ENCODE results near the gene RAD51.

RAD51 gene

DNA sequence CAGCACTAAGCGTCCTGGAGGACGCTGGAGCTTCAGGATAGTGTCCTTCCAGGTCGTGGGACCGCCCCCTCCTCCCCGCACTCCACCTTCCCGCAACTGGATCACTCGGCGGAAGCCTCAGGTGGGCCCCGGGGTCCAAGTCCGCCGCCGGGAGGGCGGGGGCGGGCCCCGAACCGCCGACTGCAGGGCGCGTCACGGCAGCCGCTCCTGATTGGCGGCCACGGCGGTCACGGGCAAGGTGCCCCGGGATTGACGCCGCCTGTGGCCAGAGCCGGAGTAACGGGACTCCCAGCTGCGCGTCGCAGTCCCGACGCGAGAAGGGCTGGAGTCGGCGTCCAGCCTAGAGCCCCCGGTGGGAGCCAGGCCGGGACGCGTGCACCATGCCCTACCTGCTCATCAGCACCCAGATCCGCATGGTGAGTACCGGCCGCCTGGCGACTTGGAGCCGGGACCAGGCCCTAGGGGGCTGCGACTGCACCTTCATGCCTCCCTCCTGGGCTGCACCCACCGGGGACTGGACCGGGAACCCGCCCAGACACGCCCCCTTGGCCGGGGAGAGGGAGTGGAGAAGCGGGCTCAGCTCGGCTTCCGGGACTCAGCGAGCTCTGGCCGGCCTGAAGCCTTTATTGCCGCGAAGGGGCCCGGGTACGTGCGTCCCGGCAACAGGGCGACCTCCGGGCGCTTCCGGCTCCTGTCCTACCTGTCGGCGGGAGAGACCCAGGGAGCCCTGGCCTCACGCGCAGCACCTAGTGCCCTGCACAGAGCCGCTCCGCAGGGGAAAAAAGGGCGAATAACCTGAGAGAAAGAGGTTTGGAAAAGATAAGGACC, 69.0 kb downstream of the RAD51 start, which contains the start of gene GCHFR:
GCHFR (plus strand) TSS at position 268 of the 828 bp plus-strand sequence; CDS start at position 381, 113 bp downstream.
- DNase-seq = peak; percentile 49

DNA sequence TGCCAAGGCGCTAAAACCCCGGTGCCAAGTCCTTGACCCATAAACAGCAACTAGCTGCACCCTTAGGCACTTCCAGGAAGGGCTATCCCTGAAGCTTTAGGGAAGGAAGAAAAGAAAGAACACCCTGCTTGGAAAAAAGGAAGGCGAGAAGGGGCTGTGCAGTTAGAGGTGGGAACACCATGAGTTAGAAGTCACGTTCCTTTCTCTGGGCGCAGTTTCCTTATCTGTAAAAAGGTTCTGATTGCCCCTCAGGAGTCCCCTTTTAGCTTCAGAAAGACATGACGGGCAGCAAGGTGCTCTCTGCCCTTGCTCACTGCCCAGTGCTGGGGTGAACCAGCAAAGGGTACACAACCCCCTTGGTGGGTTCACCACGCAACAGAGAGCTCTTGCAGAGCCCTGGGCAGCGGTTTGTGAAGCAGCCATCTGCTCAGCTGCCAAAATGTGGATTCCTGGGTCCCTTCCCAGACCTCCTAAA, 69.7 kb downstream of the RAD51 start:
- DNase-seq = no peak

DNA sequence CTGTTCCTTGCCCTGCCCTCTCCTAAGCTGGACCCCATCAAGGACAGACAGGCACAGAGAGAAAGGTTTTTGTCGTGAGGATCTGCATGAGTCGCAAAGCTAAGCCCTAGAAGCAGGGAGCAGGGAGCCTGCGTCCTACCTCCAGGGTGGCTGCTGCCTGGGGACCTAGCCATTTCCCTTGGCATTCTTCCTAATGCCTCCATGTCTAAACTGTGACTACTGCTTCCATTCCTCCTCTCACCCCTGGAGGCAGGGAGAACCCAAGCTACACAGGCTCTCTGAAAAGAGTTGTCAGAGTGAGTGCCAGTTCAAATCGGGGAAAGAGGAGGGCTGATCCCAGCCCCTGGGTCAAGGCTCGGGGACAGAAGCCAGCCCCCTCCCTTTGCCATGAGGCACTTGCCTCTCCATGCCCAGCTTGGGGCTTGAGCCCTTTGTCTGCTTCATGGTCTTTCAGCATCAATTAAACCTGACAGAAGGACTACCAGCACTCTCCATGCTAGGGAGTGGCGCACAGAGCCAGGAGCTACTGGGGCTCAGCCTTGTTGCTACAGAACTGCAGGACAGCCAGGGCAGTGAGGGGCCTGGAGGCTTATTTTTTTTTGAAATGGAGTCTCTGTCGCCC, 71.3 kb downstream of the RAD51 start:
- DNase-seq = no peak

DNA sequence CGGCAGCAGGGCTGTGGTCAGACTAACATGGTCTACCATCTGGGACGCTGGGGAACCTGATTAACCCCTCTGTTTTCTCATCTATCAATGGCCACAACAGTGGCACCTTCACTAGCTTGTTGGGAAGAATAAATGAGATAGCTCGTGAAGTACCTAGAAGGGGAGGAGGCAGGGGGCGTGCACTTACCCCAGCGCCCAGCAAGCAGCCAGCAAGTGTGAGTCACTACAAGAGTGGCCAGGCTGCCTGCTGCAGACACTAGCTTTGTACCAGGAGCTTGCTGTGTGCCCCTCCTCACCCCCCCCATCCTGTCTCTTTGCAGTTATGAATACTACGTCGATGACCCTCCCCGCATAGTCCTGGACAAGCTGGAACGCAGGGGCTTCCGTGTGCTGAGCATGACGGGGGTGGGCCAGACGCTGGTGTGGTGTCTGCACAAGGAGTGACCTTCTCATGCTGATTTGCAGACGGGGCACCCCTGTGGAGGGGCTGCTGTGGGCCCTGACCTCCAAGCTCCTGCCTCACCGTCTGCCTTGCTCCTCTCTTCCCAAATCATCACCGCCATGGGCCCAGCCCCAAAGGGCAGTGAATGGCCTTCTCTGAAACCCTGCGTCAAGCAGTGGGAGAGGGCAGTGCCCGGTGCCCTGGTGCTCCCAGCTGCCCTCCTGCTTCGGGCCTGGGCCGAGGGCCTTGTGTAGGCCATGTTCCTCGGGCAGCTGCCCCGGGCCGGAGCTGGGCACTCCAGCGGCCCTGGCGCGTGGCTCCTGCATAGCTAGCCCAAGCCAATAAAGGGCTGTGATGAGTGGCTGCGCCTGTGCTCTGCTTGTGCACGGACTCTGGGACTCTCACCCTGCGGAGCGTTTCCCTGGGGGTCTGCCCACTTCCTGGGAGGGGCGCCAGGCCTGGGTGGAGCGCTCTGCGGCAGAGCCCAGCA, 72.2 kb downstream of the RAD51 start:
- DNase-seq = no peak

DNA sequence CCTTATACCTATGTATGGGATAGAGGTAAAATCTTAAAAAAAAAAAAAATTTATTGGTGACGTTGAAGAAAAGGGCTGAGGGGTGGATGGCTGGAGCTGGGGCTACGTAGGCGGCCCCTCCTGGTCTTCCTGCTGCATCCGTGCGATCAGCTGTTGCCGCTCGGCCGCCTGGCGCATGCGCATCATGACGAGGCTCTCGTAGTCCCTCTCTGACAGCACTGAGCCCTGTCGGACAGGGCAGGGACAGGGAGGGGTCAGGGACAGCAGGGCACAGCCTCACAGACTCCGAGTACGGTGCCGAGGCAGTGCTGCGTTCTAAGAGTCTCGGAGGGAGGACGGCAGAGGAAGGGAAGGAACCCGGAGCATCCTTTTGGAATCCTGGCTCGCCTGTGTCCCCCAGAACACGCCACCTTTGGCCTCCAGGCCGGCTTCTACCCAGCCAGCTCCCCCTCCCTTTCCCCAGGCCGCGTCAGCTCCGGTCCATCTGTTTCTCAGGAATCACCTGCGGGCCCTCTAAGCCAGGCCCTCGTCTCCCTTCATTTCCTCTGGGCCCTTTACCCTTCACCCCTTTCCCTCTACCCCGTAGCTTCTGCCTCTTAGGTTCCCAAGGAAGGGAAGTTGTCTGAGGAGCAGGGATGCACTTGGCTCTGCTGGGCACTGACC, 73.0 kb downstream of the RAD51 start:
- no peak for DNase-seq

DNA sequence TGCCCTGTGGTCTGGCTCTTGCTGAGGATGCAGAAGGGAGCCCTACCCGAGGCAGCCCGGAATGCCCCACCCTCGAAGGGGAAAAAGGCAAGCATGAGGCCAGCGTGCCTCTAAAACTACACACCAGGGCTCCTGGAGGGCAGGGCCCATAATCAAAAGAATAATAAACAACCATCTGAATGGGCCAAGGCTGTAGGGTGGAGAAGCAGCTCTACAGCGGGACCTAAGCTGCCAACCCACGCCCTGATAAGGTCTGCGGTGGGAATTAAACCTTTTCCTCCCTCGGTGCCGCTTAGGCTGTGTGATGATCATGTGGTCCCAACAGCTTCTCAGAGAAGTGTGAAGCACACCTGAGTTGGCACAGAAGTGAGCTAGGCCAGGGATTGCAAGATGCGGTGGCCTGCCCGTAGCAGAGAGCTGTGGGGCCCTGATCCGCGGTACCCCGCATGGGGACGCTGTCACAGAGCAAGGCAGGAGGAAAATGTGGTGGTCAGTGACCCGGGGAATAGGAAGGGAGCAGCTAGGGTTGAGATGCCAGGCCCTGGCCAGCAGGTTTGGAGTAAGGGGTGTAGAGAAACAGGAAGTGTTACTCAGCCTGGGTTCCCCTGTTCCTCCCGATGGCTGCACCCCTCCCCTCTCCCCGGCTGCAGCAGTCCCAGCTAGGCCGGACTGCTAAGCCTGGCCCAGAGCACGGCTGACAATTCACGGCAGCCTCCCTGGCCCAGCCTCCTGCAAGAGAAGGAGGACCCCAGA, 73.7 kb downstream of the RAD51 start:
- DNase-seq = no peak

DNA sequence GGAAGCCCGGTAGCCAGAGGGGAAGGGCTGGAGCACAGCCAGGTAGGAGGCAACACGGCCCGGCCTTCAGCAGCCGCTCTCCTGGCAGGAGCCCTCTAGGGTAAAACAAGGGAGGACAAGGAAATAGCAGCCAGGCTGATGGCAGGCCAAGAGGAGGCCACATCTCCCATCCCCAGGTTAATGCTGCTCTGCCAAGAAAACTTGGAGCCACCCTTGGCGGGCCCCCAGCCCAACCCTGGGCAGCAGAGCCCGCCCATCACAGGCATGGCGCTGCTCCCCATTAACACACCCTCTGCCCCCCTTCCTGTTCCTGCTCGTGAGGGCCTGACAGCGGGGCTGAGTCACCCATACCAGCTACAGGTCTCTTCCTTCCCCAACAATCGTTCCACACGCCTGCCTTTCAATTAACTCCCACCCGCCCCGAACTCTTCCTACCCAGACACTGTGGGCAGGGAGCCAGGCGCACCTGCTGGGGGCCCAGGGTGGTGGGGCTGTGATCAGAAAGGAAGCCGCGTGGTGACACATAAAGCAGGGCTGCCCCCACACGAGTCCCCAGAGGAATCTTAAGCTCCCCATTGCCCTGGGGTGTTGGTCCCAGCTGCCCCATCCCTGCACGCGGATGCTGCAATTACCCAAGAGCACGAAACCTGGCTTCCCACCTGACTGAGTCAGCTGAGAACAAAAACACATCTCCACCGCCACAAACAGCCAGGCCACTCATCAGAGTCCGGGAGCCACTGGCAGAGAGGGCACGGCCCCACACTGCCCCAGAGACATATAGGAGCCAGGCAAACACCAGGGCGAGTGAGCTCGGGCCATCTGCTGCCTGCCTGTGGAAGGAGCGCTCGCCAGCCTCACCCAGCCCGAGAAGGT, 74.5 kb downstream of the RAD51 start, which contains the start of gene C15orf62:
C15orf62 (plus strand) TSS at position 707 of the 873 bp plus-strand sequence. CDS start 516 bp downstream, outside the sequence.
- peak; percentile 41 for DNase-seq

DNA sequence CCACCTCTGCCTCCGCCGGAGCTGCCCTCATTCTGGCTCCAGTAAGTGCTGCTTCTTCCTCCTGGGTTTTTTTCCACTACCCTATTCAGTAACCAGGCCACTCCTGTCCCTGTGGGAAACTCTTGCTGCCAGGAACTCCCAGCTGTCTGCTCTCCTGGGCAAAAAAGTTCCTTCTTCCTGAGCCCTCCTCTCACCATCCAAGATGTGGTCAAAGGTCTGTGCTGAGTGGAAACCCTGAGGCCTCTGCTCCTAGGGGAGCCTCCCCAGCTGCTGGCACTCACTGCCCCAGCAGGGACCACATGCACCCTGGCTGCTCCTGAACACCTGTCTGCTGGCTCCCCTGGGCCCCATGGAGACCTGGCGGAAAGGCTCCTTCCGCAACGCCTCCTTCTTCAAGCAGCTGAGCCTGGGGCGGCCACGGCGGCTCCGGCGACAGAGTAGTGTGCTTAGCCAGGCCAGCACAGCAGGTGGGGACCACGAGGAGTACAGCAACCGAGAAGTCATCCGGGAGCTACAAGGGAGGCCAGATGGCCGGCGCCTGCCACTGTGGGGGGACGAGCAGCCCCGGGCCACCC, 75.3 kb downstream of the RAD51 start:
- DNase-seq = no peak

DNA sequence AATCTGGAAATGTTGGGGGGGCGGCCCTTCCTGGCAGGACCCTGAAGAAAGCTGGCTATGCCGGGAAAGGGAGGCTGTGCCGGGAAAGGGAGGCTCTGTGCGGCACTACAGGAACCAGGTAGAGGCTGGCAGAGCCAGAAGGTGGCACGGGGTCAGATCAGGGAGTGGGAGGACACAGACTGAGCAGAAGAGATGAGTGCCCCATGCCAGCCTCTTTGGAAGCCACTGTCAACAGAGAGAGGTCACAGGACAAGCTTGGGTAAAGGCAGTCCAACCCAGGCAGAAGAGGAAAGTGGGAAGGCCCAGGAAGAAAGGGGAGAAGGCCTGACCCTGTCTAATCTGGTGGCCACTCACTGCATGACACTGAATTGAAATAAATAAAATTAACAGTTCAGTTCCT, 76.3 kb downstream of the RAD51 start:
- no peak for DNase-seq

DNA sequence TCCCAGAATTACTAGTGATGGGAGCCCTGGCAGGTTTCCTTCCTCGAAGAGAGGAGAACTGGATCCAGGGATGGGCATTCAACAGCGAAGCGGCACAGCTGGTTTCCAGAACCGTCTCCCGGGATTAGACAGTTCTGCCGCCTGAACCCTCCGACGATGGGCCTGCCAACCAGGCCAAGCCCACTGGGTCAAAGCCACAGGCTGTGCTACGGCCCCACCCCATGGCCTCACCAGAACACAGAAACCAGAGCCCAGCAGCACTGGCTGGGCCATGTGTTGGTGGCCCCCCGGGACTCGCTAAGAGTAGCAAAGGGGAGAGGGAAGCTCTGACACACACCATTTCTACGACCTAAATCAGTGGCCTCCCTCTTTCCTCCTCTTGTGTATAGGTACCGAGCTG, 77.0 kb downstream of the RAD51 start:
- no peak for DNase-seq

DNA sequence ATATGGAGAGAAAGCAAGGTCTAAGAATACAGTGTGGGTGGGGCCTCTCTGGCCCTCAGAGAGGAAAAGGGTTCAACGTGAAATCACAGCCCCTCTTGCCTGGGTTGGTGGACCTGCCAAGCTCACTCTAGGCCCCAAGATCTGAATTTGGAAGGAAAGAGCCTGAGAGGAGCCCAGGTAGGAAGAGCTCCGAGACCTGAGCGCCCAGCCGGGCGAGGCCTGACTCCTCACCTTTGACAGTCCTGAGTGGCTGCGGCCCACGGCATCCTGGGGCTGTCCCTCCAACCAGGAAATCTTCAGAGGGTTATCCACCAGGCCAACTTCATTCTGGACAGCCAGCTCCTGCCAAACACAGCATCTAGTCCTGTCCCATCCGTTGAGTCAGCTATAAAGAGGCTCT, 78.5 kb downstream of the RAD51 start:
- no peak for DNase-seq

DNA sequence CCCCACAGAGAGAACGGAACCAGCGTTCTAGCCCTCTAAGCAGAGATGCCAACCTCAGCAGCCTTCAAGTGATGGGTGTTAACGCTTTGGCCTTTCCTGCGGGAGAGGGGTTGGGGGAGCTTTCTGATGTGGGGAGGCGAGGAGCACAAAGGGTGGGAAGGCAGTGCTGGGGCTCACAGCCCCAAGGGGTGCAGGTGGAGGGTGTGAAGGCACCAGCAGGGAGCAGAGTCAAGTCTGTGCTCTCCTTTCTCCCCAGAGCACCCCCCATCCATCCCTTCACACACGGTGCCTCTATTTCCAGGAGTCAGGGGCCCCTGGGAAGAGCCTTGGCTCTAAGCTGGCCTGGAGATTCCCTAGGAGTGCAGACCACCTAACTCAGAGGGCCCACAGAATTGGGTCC, 78.9 kb downstream of the RAD51 start:
- DNase-seq = no peak

DNA sequence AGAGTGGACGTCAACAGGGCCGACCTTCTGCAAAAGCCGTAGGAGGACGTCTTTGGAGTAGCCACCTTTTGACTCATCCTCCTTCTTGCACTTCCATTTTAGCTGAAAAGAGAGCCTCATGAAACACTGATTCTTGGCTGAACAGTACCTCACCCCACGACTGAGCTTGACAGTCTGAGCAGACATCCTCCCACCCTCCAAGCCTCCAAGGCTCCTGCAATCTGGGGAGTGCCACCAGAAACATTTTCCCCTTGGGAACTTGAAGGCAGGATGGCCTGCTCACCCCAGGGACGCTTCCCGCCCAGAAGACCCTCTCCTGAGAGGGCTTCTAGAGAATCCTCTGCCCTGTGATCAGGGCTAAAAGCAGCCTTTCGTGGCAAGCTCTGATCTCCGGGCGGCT, 80.0 kb downstream of the RAD51 start:
- no peak for DNase-seq

DNA sequence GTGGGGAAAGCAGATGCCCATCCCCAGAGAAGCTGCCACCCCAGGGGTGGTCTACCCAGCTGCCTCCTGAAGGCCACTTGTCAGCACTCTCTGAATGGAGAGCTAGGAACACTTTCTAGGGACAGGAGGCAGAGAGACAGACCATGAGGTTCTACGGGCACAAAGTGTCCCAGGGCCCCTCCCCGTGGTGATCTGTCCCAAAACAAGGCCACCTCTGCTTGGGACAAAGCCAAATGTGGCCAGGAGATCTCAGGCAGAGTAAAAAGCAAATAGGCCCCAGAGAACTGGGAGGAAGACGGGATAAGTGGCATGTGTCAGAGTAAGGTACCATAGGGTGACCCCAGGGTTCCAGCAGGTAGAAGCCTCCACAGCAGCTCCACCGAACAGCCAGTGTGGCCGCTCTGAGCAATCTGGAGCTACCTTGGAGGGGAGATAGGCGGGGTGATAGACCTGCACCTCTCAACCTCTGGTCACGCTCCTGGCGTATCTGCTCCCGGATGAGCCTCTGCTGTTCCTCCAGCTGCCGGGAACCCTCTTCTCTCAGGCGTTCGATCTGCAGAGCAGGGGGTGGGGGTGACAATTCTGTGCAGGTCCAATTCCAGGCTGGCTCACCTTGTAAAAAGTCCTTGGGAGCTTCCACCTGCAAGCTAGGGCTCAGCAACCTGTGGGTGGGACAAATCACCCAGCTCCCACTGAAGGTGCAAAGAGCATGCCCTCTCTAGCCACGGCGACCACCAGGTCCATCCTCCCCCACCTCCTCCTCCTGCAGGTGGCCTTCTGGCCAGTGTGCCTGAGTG, 81.0 kb downstream of the RAD51 start:
- DNase-seq = no peak

DNA sequence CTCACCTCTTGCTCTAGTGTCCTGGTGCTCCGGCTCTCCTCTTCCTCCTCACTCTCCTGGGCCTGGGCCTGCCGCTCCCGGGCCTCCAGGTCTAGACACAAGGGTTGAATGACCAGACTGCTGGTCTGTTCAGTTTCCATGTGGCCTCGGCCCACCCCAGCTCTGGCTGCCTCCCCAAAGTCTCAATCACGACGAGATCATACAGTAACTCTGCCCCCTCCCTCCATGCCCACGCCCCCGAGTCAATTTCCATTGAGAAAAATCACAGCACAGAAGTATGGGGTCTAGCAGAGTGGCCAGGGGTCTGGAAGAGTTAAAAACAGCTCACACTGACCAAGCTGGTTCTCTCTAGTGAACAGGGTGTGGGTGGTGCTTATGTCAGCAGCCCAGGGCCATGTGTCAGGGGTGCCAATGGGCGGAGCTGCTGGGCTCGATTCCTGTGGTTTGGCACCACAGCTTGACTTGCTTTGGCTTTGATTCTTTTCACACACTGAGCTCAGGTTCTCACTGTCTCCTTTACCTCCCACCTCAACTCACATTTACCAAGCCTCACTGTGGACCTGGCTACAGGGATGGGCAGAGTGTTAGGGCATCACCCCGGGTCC, 81.7 kb downstream of the RAD51 start:
- DNase-seq = no peak
